Uterus (tissue), 4 donors: ENCODE data around the gene DNAH1. TPM values are rescaled to one million over a fixed set of nuclear protein-coding genes. Genes with fewer than 3 reads are reported as not detected.

Experiments used
- DNase-seq, 2 donors: peaks; one replicate each; pipeline ENCODE4 v3.0.0-alpha.2; 2019 to 2020
- H3K27ac ChIP-seq, 2 donors: fragments of 200-600 bp; sonication (generic); 1 replicate in 1 of 2; 2 replicates in 1 of 2; pipeline ENCODE4 v1.5.1; 2016 to 2018
- H3K27me3 ChIP-seq, 2 donors: fragments of 200-600 bp; sonication (generic); one replicate each; pipeline ENCODE4 v1.5.1; 2018 to 2019; ENCODE audit warnings: control low read depth in 1 of 2
- H3K36me3 ChIP-seq, 2 donors: fragments of 200-600 bp; sonication (generic); one replicate each; pipeline ENCODE4 v1.5.1; 2019; ENCODE audit warnings: control low read depth in 1 of 2
- H3K4me1 ChIP-seq, 2 donors: fragments of 200-600 bp; sonication (generic); one replicate each; pipeline ENCODE4 v1.5.1; 2018 to 2019; ENCODE audit warnings: control low read depth in 1 of 2
- H3K4me3 ChIP-seq, 2 donors: fragments of 200-600 bp; sonication (generic); 1 replicate in 1 of 2; 2 replicates in 1 of 2; pipeline ENCODE4 v1.5.1; 2018 to 2019; ENCODE audit warnings: mild to moderate bottlenecking in 1 of 2
- H3K9me3 ChIP-seq, 2 donors: fragments of 200-600 bp; sonication (generic); one replicate each; pipeline ENCODE4 v1.5.1; 2019; ENCODE audit warnings: control low read depth in 1 of 2
- CTCF ChIP-seq, 4 experiments: fragments of 200-600 bp in 2 of 4; fragments of 450-650 bp in 2 of 4; sonication (generic) in 2 of 4; IDR thresholded peaks; one replicate each; pipeline ENCODE4 v1.5.1; 2016 to 2019; ENCODE audit warnings: antibody characterized with exemption in 4 of 4, mild to moderate bottlenecking in 2 of 4, moderate library complexity in 1 of 4
- POLR2A ChIP-seq, 2 donors: fragments of 450-650 bp; IDR thresholded peaks; one replicate each; pipeline ENCODE4 v1.6.1; 2016; ENCODE audit warnings: antibody characterized with exemption in 2 of 2, mild to moderate bottlenecking in 1 of 2, moderate library complexity in 1 of 2
- intact Hi-C: fragments of 100-400 bp; cut with DNase I; formaldehyde crosslinking; loops from one replicate; pipeline ENCODE4 v1.15.1; 2023; ENCODE audit warnings: low total_unique reads
- total RNA-seq, 4 donors: library from RNA; depleted of rRNA in 3 of 4; stranded (reverse); fragments of >200 nt in 3 of 4; gene quantifications; one replicate each; pipeline versions ENCODE4 v1.1.0 to v1.2.4, GENCODE V29; 2014 to 2023
- donor health status: DM: yes; HTN: yes; CAD: no.

DNAH1 gene
- total RNA-seq, 4 donors from 2014 or later = 5.1 to 46.2 (median 11.0) TPM

GRCh38 chr3:52406791-52407510 is 90.8 kb downstream of the DNAH1 start:
- H3K9me3 ChIP-seq = no peaks in the 10 kb centered on the region
- no peak overlapping the region for H3K4me3 ChIP-seq
- no peaks in the 10 kb centered on the region for H3K36me3 ChIP-seq
- H3K27me3 ChIP-seq = no peaks in the 10 kb centered on the region
- intact Hi-C loops = loop anchor here (5.0 kb wide), 1 partner anchor 125 kb away; no protein-coding TSS in a partner anchor
- H3K27ac ChIP-seq = no peak overlapping the region
- peaks cover 0 to 8% of the 10 kb centered on the region in 2 donors for H3K4me1 ChIP-seq
- TF ChIP-seq CTCF (IDR thresholded peaks at IDR 0.05) = no peak
- TF ChIP-seq POLR2A (IDR thresholded peaks at IDR 0.05) = no peak
- no peak for DNase-seq

- H3K27me3 ChIP-seq = no peaks in the 10 kb centered on the region
- no peaks in the 10 kb centered on the region for H3K9me3 ChIP-seq
- no peak overlapping the region for H3K27ac ChIP-seq
- peaks cover 0 to 12% of the 10 kb centered on the region in 2 donors for H3K4me1 ChIP-seq
- H3K4me3 ChIP-seq = no peak overlapping the region
- H3K36me3 ChIP-seq = no peaks in the 10 kb centered on the region
- DNase-seq = no peak
- no peak for TF ChIP-seq POLR2A (IDR thresholded peaks at IDR 0.05)
- no peak for TF ChIP-seq CTCF (IDR thresholded peaks at IDR 0.05)
- intact Hi-C loops = loop anchor here (5.0 kb wide), 1 partner anchor 125 kb away; no protein-coding TSS in a partner anchor
Measured at GRCh38 chr3:52407779-52408178, 91.7 kb downstream of the DNAH1 start.

GRCh38 chr3:52408466-52408865 is 92.3 kb downstream of the DNAH1 start:
- DNase-seq = no peak
- Histone ChIP-seq H3K27me3 (no peaks in the 10 kb centered on the region), H3K4me1 (peaks cover 0 to 12% of the 10 kb centered on the region in 2 donors), H3K4me3 (peak overlapping the region in 1 of 2 donors; percentile 97), H3K9me3 (no peaks in the 10 kb centered on the region), H3K36me3 (no peaks in the 10 kb centered on the region), H3K27ac (no peak overlapping the region)
- intact Hi-C loops = loop anchor here (5.0 kb wide), 1 partner anchor 126 kb away; no protein-coding TSS in a partner anchor
- TF ChIP-seq POLR2A (IDR thresholded peaks at IDR 0.05) = no peak
- TF ChIP-seq CTCF (IDR thresholded peaks at IDR 0.05) = no peak

- Histone ChIP-seq H3K4me3 (no peak overlapping the region), H3K36me3 (no peaks in the 10 kb centered on the region), H3K4me1 (peaks cover 0 to 7% of the 10 kb centered on the region in 2 donors), H3K27ac (no peak overlapping the region), H3K9me3 (no peaks in the 10 kb centered on the region), H3K27me3 (no peaks in the 10 kb centered on the region)
- no peak for DNase-seq
- TF ChIP-seq POLR2A (IDR thresholded peaks at IDR 0.05) = no peak
- TF ChIP-seq CTCF (IDR thresholded peaks at IDR 0.05) = no peak
- intact Hi-C loops = no loop called here
Measured at GRCh38 chr3:52415800-52416199, 99.7 kb downstream of the DNAH1 start.

- Histone ChIP-seq H3K27me3 (no peaks in the 10 kb centered on the region), H3K27ac (no peak overlapping the region), H3K4me3 (no peak overlapping the region), H3K36me3 (no peaks in the 10 kb centered on the region), H3K9me3 (no peaks in the 10 kb centered on the region), H3K4me1 (no peaks in the 10 kb centered on the region)
- no peak for DNase-seq
- TF ChIP-seq CTCF (IDR thresholded peaks at IDR 0.05) = no peak
- no peak for TF ChIP-seq POLR2A (IDR thresholded peaks at IDR 0.05)
- intact Hi-C loops = no loop called here
Measured at GRCh38 chr3:52420388-52420787, 104.3 kb downstream of the DNAH1 start.
